Ascending aorta (tissue), 2 donors: ENCODE measurements around the gene KCND3. TPM values are rescaled to one million over a fixed set of nuclear protein-coding genes. Genes with fewer than 3 reads are reported as not detected.

ENCODE experiments used
- DNase-seq, 2 donors: peaks; one replicate each; pipeline ENCODE4 v3.0.0-alpha.2; 2019; ENCODE audit warnings: low spot score in 2 of 2
- H3K27ac ChIP-seq, 2 donors: fragments of 200-600 bp; sonication (generic); one replicate each; pipeline ENCODE4 v1.5.1; 2016 to 2017; ENCODE audit warnings: mild to moderate bottlenecking in 1 of 2
- H3K27me3 ChIP-seq: fragments of 200-600 bp; sonication (generic); one replicate; pipeline ENCODE4 v1.5.1; 2017
- H3K36me3 ChIP-seq, 2 donors: fragments of 200-600 bp; sonication (generic); one replicate each; pipeline ENCODE4 v1.5.1; 2016
- H3K4me1 ChIP-seq, 2 donors: fragments of 200-600 bp; sonication (generic); one replicate each; pipeline ENCODE4 v1.5.1; 2016 to 2017; ENCODE audit warnings: mild to moderate bottlenecking in 1 of 2
- H3K4me3 ChIP-seq, 2 donors: fragments of 200-600 bp; sonication (generic); one replicate each; pipeline ENCODE4 v1.5.1; 2016 to 2017; ENCODE audit warnings: mild to moderate bottlenecking in 1 of 2
- H3K9me3 ChIP-seq, 2 donors: fragments of 200-600 bp; sonication (generic); one replicate each; pipeline ENCODE4 v1.5.1; 2016
- CTCF ChIP-seq, 3 experiments: fragments of 200-600 bp in 2 of 3; fragments of 450-650 bp in 1 of 3; sonication (generic) in 2 of 3; IDR thresholded peaks; one replicate each; pipeline ENCODE4 v1.5.1; 2016 to 2019; ENCODE audit warnings: antibody characterized with exemption in 3 of 3, mild to moderate bottlenecking in 1 of 3, moderate library complexity in 1 of 3
- intact Hi-C: fragments of 100-400 bp; cut with DNase I; formaldehyde crosslinking; loops from one replicate; pipeline ENCODE4 v1.15.1; 2023
- total RNA-seq: library from RNA; depleted of rRNA; stranded (reverse); fragments of >200 nt; gene quantifications from one replicate; pipeline ENCODE4 v1.1.0, GENCODE V29; 2016

Gene KCND3
- total RNA-seq, 1 donor from 2014 or later = 13.3 TPM

- H3K36me3 ChIP-seq = no peaks in the 10 kb centered on the region
- H3K27ac ChIP-seq = no peak overlapping the region
- H3K4me3 ChIP-seq = no peak overlapping the region
- no peaks in the 10 kb centered on the region for H3K9me3 ChIP-seq
- intact Hi-C loops = no loop called here
- no peaks in the 10 kb centered on the region for H3K27me3 ChIP-seq
- no peaks in the 10 kb centered on the region for H3K4me1 ChIP-seq
- TF ChIP-seq CTCF (IDR thresholded peaks at IDR 0.05) = no peak
- DNase-seq = no peak
Observed at GRCh38 chr1:111967067-111967690, 22.3 kb downstream of the KCND3 start.

GRCh38 chr1:111965781-111966443 lies 23.6 kb downstream of the KCND3 start:
- DNase-seq = no peak
- Histone ChIP-seq H3K4me3 (no peak overlapping the region), H3K27ac (no peak overlapping the region), H3K9me3 (no peaks in the 10 kb centered on the region), H3K27me3 (no peaks in the 10 kb centered on the region), H3K36me3 (no peaks in the 10 kb centered on the region), H3K4me1 (no peaks in the 10 kb centered on the region)
- no peak for TF ChIP-seq CTCF (IDR thresholded peaks at IDR 0.05)
- intact Hi-C loops = no loop called here

- Histone ChIP-seq H3K36me3 (no peaks in the 10 kb centered on the region), H3K4me1 (no peaks in the 10 kb centered on the region), H3K9me3 (no peaks in the 10 kb centered on the region), H3K27ac (no peak overlapping the region), H3K27me3 (no peaks in the 10 kb centered on the region), H3K4me3 (no peak overlapping the region)
- no peak for DNase-seq
- intact Hi-C loops = no loop called here
- no peak for TF ChIP-seq CTCF (IDR thresholded peaks at IDR 0.05)
Observed at GRCh38 chr1:111963985-111964738, 25.3 kb downstream of the KCND3 start.

- no peak overlapping the region for H3K4me3 ChIP-seq
- TF ChIP-seq CTCF (IDR thresholded peaks at IDR 0.05) = no peak
- no peaks in the 10 kb centered on the region for H3K36me3 ChIP-seq
- no peak for DNase-seq
- no peaks in the 10 kb centered on the region for H3K9me3 ChIP-seq
- H3K27ac ChIP-seq = no peak overlapping the region
- no peaks in the 10 kb centered on the region for H3K4me1 ChIP-seq
- intact Hi-C loops = no loop called here
- no peaks in the 10 kb centered on the region for H3K27me3 ChIP-seq
Observed at GRCh38 chr1:111961773-111962565, 27.5 kb downstream of the KCND3 start.

- H3K27me3 ChIP-seq = no peaks in the 10 kb centered on the region
- no peak overlapping the region for H3K4me3 ChIP-seq
- no peaks in the 10 kb centered on the region for H3K9me3 ChIP-seq
- intact Hi-C loops = no loop called here
- H3K4me1 ChIP-seq = peaks cover 0 to 2% of the 10 kb centered on the region in 2 donors
- no peaks in the 10 kb centered on the region for H3K36me3 ChIP-seq
- no peak for DNase-seq
- H3K27ac ChIP-seq = no peak overlapping the region
- no peak for TF ChIP-seq CTCF (IDR thresholded peaks at IDR 0.05)
Observed at GRCh38 chr1:111961016-111961415, 28.5 kb downstream of the KCND3 start.
